BJ (cell line): ENCODE data around the gene PTGIS. TPM values are rescaled to one million over a fixed set of nuclear protein-coding genes. Genes with fewer than 3 reads are reported as not detected.
A peak's percentile ranks its signal among the peaks of the same experiment; 100 is the strongest.

Experiments
- CTCF ChIA-PET: fragments of 350-600 bp; formaldehyde crosslinking; extraction: SDS; loops from one replicate; lab custom pipeline; 2021; ENCODE audit warnings: antibody characterized with exemption, inconsistent platforms; lab: Yijun Ruan, JAX
- POLR2A ChIA-PET: fragments of 300-600 bp; sonication (Branson Sonifier 250); formaldehyde crosslinking; extraction: SDS; loops from one replicate; lab custom pipeline; 2021; ENCODE audit warnings: antibody characterized with exemption; lab: Charles Lee
- DNase-seq: peaks from one replicate; pipeline ENCODE4 v3.0.0-alpha.2; 2011; ENCODE audit warnings: low read depth
- H3K27me3 ChIP-seq: 2 replicates; pipeline ENCODE4 v1.6.0; 2011; ENCODE audit warnings: low read length; ENCODE audit not compliant: control insufficient read depth, insufficient read depth
- H3K36me3 ChIP-seq: 2 replicates; pipeline ENCODE4 v1.5.1; 2011; ENCODE audit warnings: low read length; ENCODE audit not compliant: control insufficient read depth, insufficient read depth
- H3K4me3 ChIP-seq: 2 replicates; pipeline ENCODE4 v1.5.1; 2011; ENCODE audit warnings: low read depth, mild to moderate bottlenecking, control low read depth, low read length
- CTCF ChIP-seq: IDR thresholded peaks from 2 replicates; pipeline ENCODE4 v1.5.1; 2011; ENCODE audit warnings: low read depth, mild to moderate bottlenecking, control low read depth, inconsistent platforms, low read length, moderate library complexity; ENCODE audit not compliant: insufficient read depth
- polyA plus RNA-seq: library from polyadenylated mRNA; depleted of rRNA; stranded (reverse); fragments of >200 nt; gene quantifications from 2 replicates; pipeline ENCODE4 v1.2.3, GENCODE V29; 2011

The PTGIS gene
- polyA plus RNA-seq, 1 experiment, result 39.0 TPM

GRCh38 chr20:49515586-49515985 lies 52.4 kb downstream of the PTGIS start:
- CTCF ChIA-PET, result interaction anchor here (1.3 to 3.7 kb wide), 4 partner anchors 10 to 93 kb away, joined by 3 to 13 read pairs (median 9); no protein-coding TSS in a partner anchor
- Histone ChIP-seq H3K4me3 (no peak overlapping the region), H3K27me3 (no peaks in the 10 kb centered on the region; the same call in 1 of the 2 replicates), H3K36me3 (no peaks in the 10 kb centered on the region)
- no peak for TF ChIP-seq CTCF
- no peak for DNase-seq
- POLR2A ChIA-PET, result interaction anchor here (0.6 kb wide), 1 partner anchor 179 kb away, joined by 3 read pairs; no protein-coding TSS in a partner anchor

GRCh38 chr20:49513517-49513916 lies 54.4 kb downstream of the PTGIS start:
- CTCF ChIA-PET, result no interaction called here
- no peaks in the 10 kb centered on the region; the same call in 1 of the 2 replicates for H3K27me3 ChIP-seq

GRCh38 chr20:49513009-49513408 lies 54.9 kb downstream of the PTGIS start:
- ChIA-PET CTCF (no interaction called here), POLR2A (no interaction called here)
- no peak for DNase-seq
- no peak for TF ChIP-seq CTCF
- Histone ChIP-seq H3K36me3 (no peaks in the 10 kb centered on the region), H3K4me3 (no peak overlapping the region), H3K27me3 (peaks cover 1% of the 10 kb centered on the region; the same call in 1 of the 2 replicates)

More at GRCh38 chr20:49513517-49513916, 54.4 kb downstream of the PTGIS start:
- H3K4me3 ChIP-seq, result no peak overlapping the region
- no peaks in the 10 kb centered on the region for H3K36me3 ChIP-seq
- DNase-seq, result no peak
- POLR2A ChIA-PET, result no interaction called here
- no peak for TF ChIP-seq CTCF

- peaks cover 4% of the 10 kb centered on the region; the same call in 1 of the 2 replicates for H3K27me3 ChIP-seq
- H3K36me3 ChIP-seq, result peaks cover 2% of the 10 kb centered on the region; the same call in 1 of the 2 replicates
- CTCF ChIA-PET, result interaction anchor here (0.6 to 7.7 kb wide), 2 partner anchors 27 to 1005 kb away, joined by 3 to 68 read pairs; partner anchors contain the start of gene KCNB1
- no peak for DNase-seq
- no peak overlapping the region for H3K4me3 ChIP-seq
- no peak for TF ChIP-seq CTCF
- POLR2A ChIA-PET, result no interaction called here
These were observed 56.0 kb downstream of the PTGIS start for GRCh38 chr20:49511788-49512525.

- peaks cover 5% of the 10 kb centered on the region; the same call in 1 of the 2 replicates for H3K27me3 ChIP-seq
- H3K36me3 ChIP-seq, result peaks cover 2% of the 10 kb centered on the region; the same call in 1 of the 2 replicates
- no peak for TF ChIP-seq CTCF
- POLR2A ChIA-PET, result interaction anchor here (0.5 to 1.0 kb wide), 3 partner anchors 165 to 333 kb away, joined by 3 to 5 read pairs (median 4); no protein-coding TSS in a partner anchor
- peak; percentile 90 for DNase-seq
- no peak overlapping the region for H3K4me3 ChIP-seq
- CTCF ChIA-PET, result interaction anchor here (0.8 to 7.7 kb wide), 16 partner anchors 12 to 184 kb away, joined by 3 to 81 read pairs (median 4); partner anchors contain the start of gene KCNB1
These were observed 57.3 kb downstream of the PTGIS start for GRCh38 chr20:49510562-49511122.
